Cerebellar cortex (tissue), 1 donor: Measurements from ENCODE around the gene PCGF6.
"Not testable (repeated sequence)": the region's sequence is repeated elsewhere in the genome, so short reads cannot be mapped to it uniquely, and the experiment has no call there.

Source experiments
- DNase-seq: peaks from one replicate; pipeline ENCODE4 v3.0.0-alpha.2; 2015; ENCODE audit warnings: low spot score

Gene PCGF6

GRCh38 chr10:103350517-103351260 lies at the start of gene PCGF6:
Gene PCGF6 (minus strand): TSS chr10:103351140. CDS start chr10:103351066, 74 bp downstream.
- peak; percentile 84 for DNase-seq

GRCh38 chr10:103397191-103397825 lies 46.4 kb upstream of the PCGF6 start:
- no peak for DNase-seq

GRCh38 chr10:103396789-103397087 lies 45.8 kb upstream of the PCGF6 start:
- no peak for DNase-seq

GRCh38 chr10:103396067-103396788 lies 45.3 kb upstream of the PCGF6 start, which contains the start of the genes ATP5MK and PDCD11:
Gene ATP5MK (minus strand): TSS chr10:103396475. CDS start chr10:103392457, 4,018 bp downstream.
Gene PDCD11 (plus strand): TSS chr10:103396626. CDS start chr10:103398427, 1,801 bp downstream.
- peak; percentile 99 for DNase-seq

GRCh38 chr10:103395754-103396066 lies 44.8 kb upstream of the PCGF6 start:
- no peak for DNase-seq

- DNase-seq: no peak
Observed at GRCh38 chr10:103394180-103394579, 43.2 kb upstream of the PCGF6 start.

GRCh38 chr10:103382769-103383168 lies 31.8 kb upstream of the PCGF6 start:
- DNase-seq: no peak

GRCh38 chr10:103374263-103374662 lies 23.3 kb upstream of the PCGF6 start:
- DNase-seq: no peak

GRCh38 chr10:103373544-103373943 lies 22.6 kb upstream of the PCGF6 start:
- DNase-seq: no peak

- DNase-seq: peak; percentile 97
Observed at GRCh38 chr10:103367782-103368518, 17.0 kb upstream of the PCGF6 start, which contains the start of gene TAF5. Gene TAF5 (plus strand): TSS chr10:103367976. CDS start chr10:103367990, 14 bp downstream.

GRCh38 chr10:103367379-103367781 lies 16.4 kb upstream of the PCGF6 start:
- peak; percentile 6 for DNase-seq

GRCh38 chr10:103360791-103361190 lies 9.9 kb upstream of the PCGF6 start:
- not testable (repeated sequence) for DNase-seq

GRCh38 chr10:103359493-103359892 lies 8.6 kb upstream of the PCGF6 start:
- not testable (repeated sequence) for DNase-seq

- no peak for DNase-seq
Observed at GRCh38 chr10:103355906-103356599, 5.1 kb upstream of the PCGF6 start.

- not testable (repeated sequence) for DNase-seq
Observed at GRCh38 chr10:103354567-103354966, 3.6 kb upstream of the PCGF6 start.

- no peak for DNase-seq
Observed at GRCh38 chr10:103353281-103353680, 2.3 kb upstream of the PCGF6 start.

GRCh38 chr10:103350175-103350516 lies 794 bp downstream of the PCGF6 start:
- no peak for DNase-seq

GRCh38 chr10:103336370-103336769 lies 14.6 kb downstream of the PCGF6 start:
- DNase-seq: no peak

- no peak for DNase-seq
Observed at GRCh38 chr10:103334567-103334966, 16.4 kb downstream of the PCGF6 start.

- peak; percentile 51 for DNase-seq
Observed at GRCh38 chr10:103333934-103334520, 16.9 kb downstream of the PCGF6 start.

GRCh38 chr10:103327906-103328305 lies 23.0 kb downstream of the PCGF6 start:
- no peak for DNase-seq
